ENCODE results near the gene NRDC.
A peak's percentile ranks its signal among the peaks of the same experiment; 100 is the strongest.

NRDC gene, protein sequence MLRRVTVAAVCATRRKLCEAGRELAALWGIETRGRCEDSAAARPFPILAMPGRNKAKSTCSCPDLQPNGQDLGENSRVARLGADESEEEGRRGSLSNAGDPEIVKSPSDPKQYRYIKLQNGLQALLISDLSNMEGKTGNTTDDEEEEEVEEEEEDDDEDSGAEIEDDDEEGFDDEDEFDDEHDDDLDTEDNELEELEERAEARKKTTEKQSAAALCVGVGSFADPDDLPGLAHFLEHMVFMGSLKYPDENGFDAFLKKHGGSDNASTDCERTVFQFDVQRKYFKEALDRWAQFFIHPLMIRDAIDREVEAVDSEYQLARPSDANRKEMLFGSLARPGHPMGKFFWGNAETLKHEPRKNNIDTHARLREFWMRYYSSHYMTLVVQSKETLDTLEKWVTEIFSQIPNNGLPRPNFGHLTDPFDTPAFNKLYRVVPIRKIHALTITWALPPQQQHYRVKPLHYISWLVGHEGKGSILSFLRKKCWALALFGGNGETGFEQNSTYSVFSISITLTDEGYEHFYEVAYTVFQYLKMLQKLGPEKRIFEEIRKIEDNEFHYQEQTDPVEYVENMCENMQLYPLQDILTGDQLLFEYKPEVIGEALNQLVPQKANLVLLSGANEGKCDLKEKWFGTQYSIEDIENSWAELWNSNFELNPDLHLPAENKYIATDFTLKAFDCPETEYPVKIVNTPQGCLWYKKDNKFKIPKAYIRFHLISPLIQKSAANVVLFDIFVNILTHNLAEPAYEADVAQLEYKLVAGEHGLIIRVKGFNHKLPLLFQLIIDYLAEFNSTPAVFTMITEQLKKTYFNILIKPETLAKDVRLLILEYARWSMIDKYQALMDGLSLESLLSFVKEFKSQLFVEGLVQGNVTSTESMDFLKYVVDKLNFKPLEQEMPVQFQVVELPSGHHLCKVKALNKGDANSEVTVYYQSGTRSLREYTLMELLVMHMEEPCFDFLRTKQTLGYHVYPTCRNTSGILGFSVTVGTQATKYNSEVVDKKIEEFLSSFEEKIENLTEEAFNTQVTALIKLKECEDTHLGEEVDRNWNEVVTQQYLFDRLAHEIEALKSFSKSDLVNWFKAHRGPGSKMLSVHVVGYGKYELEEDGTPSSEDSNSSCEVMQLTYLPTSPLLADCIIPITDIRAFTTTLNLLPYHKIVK

DNA sequence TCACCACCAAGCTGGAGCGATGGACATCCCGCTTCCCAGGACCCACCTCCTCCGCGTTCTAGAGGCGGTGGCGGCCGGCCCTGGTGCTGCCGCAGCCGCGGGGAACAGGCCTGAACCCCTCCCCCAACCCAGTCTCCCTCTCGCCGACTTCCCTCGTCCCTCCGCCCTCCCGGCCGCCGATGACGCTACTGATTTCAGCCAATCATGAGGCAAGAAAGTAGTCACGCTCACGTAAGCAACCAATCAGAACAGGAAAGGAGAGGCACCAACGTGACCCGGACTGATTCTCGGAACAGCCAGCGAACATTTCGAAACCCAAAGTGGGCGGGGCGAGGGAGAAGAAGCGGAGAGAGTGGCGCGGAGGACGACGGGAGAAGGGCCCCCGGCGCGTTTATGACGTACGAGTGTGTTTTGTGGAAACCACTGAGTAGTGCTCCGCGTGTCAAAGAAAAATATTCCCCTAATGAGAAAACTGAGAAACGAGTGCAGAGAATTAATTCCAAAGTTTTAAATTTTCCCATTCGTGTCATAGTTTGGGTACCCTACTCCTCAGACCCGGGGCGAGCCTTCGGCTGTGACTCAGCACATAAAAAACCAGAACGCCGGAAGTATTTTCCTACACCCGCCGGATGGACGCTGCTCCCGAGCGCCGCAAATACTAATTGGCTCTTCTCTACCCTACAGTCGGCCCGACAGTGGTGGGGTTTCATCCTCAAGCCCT, at the start of gene NRDC:
NRDC (minus strand) TSS at position 112 of the 721 bp plus-strand sequence. CDS start 112 bp downstream, outside the sequence.
- peak; percentile 100 for DNase-seq

DNA sequence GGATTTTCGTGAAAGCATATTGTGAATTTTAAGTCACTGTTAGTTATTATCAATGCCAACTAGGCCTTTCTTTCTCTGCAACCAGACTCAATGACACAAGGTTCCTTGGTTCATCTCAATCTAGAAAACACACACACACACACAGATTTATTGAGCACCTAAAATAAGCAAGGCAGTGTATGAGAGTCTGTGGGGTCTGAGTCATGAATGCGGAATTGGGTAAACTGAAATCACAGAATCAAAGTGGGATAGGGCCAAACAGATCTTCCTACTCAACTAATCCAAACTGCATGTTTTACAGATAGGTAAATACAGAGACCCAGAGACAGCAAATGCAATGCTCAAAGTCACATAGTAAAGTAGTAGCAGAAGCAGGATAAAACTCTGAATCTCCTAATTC, 48.5 kb upstream of the NRDC start:
- DNase-seq: no peak

DNA sequence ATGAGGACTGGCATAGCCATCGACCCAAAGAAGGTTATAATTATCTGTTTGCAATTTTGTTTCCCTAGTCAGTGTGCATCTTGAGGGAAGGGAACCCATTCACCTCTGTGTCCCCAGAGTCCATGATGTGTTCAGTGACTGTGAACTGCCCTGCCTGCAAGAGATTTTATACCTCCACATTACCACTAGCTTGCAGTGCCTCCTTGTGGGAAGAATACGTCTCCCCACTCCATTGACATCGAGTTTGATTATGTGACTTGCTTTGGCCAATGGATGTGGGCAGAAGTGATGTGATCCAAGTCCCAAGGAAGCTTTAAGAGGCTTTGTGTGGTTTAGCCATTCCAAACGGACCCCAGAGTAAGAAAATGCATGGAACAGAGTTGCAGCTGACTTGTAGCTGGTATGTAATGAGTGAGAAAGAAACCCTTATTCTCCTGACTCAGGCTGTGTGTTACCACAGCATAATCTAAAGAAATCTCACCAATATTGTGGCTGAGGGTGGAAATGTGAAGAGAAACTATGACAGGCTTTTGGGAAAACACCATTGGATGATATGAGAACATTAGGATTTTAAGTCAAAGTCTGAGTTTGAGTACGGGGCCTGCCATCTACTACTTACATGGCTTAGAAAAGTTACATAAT, 47.8 kb upstream of the NRDC start:
- no peak for DNase-seq

DNA sequence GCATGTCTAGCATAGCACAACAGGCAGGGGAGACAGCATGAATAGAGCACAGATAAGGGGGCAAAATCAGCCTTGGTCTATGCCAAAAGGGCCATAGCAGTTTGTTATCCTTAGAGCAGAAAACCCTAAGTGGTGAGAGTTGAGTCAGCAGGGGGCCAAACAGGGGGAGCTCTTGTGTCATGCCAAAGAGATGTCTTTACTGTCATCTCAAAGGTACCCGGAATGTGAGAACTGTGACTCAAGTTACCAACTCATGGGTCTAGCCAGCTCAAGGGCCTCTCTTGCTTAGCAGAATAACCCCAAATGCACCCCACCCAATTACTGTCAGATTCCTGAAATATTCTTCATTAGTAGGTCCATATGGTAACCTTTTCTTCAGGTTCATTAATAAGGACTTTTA, 45.9 kb upstream of the NRDC start:
- no peak for DNase-seq

DNA sequence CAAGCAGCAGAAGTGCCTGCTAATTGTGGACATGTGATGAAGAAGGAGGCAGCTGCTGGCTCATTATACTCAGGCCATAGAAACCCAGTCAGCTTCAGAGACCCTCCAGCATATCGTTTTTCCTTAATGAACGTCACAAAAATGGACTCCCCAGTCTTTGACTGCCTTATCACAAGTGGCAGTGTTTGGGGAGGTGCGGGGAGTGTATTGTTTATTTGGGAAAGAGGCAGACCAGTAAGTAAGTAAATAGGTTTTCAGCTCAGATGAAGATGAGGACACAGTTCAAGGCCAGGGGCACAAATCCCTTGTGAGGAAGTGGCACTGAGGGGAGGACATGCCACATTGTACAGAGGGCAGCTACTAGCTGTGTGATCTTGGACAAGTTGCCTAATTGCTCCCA, 43.5 kb upstream of the NRDC start:
- DNase-seq: no peak

DNA sequence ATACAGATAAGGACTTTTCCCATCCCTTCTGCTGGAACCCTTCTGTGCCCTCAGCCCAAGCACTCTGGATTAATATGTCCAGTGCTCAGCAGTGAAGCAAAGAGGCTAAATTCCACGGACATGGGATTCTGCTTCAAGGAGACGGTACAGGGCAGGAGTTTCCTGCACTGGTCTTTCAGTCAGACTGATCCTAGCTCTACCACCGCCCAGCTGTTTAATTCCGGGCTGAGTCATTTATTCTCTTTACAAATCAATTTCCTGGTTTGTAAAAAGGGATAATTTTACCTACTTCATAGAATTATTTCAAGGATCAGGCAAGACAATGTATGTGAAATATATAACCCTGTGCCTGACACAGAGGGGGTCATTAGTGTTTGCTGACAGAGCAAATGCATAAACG, 41.6 kb upstream of the NRDC start:
- DNase-seq: no peak

DNA sequence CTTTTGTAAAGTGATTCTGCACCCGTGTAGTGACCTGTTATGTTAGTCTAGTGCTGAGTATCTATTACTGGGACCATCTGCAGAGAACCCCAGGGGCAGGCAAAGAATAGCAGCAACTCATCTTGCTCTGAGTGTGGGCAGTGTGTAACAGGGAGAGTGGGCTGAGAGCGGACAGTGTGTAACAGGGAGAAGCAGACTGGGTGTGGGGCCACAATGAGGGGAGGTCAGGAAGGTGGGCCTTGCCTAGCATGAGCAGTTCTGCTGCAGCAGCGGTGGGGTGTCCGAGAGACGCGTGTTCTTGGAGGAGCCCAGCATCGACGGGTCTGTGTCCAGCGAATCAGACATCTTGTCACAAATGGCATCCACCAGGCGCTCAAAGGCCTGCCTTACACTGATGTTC, 41.2 kb upstream of the NRDC start:
- no peak for DNase-seq

DNA sequence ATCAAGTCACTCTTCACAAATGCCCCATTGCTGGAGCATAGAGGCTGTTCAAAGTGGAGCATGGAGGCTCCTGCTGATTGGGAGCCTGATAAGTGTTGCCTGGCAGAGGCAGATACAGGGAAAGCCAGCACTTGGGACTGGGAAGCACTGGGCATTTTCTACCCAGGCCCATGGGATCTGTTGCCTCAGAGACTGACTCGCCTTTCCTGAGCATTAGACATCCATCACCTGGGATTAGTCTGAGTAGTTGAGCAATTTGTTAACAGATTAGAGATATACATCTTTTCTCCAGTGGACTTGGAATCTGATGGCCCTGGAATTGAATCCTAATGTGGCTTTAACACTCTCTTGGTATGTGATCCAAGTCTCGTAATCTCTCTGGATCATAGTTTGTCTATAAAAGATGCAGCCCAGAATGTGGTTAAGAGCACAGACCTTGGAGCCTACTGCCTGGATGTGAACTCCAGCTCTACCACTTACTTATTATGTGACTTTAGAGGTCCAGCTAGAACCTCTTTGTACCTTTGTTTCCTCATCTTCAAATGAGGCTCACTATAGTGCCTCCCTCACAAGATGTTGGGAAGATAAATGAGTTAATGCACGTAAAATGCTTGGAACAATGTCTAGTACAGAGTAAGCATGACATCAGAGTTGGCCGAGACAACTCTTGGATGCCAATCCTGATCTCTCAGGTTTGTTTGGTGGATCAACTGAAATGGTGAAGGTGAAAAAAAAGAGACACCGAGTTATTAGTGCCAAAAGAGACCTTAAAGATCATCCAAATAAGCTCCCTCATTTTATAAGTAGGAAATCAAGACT, 38.3 kb upstream of the NRDC start:
- DNase-seq: no peak

DNA sequence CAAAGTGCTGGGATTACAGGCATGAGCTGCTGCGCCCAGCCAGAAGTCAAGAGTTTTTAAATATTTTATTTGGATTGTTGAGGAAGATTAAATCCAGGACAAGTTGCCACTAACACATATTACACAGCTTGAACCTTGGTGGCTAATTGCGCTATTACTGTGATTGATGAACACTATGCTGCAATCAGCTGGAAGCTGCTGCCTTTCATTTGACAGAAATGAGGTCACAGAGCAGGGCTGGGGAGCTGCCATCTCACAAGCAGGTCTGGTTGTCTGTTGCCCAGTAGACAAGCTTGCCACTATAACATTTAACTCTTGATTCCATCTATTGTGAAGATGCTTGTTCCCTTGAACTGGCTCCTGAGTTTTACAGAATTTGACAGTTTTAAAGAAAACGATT, 37.4 kb upstream of the NRDC start:
- no peak for DNase-seq

DNA sequence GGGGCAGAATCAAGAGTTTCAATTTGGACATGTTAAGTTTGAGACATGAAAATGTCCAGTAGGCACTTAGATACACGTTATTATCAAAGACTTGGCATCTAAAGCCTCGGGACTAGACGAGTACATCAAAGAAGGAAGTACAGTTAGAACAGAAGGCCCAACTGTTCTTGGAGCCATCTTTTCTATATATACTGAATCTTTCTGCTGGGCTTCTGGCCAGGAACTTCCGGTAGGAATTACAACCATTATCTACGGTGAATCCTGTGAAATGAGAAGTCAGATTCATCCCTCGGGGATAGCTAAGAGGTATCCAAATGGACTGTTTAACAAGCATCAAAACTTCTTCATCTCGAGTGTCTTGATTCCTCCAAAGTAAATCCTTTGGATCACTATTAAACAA, 34.4 kb upstream of the NRDC start:
- no peak for DNase-seq

DNA sequence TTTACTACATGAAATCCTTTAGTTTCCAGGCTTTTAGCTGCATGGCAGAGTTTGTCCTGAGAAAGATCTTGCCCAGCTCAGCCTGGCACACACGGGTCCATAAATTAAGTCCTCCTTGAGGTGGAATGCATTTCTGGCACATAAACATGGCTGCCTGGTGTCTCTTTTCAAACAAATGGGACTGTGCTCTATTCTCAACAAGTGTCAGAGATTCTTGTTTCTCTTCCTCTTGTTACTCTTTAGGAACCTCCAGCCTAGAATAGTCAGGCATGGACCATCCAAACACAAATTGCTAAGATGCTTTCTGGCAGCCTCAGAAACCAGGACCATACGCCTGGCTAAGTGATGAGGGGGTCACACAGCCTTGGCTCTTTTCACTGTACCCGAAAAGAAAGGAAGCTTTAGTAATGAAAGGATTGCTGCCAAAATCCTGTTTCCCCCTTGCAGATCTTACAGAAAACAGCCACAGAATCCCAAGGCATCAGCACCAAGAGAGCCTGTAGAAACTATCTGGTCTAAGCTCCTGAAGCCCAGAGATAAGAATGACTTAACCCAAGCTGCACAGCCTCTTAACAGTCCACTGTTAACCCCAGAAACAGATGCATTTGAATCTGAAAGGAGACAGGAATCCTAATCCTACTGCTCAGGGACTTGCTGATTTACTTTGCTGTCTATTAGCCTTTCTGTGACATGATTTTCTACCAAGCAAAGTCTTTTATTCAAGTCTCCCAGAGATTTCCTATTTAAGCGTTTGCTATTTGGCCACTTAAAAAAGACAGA, 31.9 kb upstream of the NRDC start:
- DNase-seq: no peak

DNA sequence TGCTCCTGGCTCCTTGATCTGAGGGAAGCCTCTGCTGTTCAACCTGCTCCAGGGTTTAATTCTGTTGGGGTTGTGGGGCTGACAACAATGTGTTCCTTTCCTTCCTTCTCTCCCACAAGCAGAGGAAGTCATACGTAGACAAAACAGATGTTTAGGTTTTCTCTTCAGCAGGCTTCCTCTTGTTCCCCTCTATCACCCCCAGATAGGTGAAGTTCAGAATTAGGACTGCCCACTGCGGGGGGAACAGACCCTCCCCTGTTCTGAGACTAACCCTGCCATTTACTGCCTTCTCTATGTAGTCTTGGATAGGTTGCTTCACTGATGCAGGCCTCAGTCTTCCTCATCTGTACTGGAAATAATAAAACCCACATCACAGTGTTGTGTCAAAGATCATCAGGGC, 30.0 kb upstream of the NRDC start:
- no peak for DNase-seq

DNA sequence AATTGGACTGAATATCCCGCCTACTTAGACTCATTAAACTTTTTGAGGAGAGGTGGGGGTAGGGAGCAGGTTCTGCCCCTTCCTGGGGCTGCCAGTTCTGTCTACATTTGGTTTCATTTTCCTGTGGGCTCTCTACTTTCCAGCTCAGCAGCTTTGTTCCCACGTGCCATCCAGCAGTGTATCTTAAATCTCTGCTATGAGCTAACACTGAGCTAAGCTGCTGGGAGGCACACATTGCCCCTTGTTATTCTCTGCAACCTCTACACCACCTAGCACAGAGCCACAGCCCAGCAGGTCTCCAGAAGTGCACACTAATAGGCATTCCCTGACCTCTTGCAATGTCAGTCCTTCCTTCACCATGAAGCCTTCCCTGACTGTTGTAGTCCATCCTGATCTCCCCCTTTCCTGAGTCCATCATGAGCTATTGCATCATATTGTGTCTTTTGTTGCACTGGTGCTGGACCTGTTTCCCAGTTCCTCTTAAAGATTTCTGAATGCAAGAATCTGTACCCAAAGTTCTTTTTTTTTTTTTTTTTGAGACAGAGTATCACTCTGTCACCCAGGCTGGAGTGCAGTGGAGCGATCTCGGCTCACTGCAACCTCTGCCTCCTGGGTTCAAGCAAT, 28.7 kb upstream of the NRDC start:
- DNase-seq: peak; percentile 35

DNA sequence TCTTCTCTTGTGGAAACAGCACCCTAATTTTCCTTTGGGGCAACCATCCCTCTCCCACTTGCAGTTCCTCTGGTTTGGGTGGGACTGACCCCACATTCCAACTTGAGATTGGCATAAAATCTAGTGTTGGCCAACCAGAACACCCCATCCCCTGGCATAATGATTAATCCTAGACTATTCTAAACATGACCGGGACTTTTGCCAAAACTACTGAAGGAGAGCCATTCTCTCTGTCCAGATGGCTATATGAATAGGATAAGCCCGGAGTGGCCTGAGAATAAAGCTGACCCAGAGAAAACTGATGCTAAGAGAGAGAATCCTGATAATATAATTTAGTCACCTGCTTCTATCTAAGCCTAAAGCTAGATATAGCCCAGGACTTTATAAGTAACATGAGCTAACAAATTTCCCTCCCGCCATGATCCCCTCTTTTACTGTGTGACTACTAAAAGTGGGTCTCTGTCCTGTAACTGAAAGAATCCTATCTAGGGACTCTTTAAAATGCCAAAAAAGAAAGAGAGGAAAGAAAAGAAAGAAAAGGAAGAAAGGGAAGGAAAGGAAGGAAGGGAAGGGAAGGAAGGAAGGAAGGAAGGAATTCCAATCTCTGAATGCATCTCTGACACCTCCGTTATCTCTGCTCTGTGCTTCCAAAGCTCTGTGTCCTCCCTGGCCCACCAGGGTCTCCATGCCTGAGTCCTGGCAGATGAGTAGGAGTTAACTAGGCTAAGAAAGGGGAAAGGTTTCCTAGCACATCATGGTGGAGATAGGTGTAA, 28.0 kb upstream of the NRDC start:
- no peak for DNase-seq

DNA sequence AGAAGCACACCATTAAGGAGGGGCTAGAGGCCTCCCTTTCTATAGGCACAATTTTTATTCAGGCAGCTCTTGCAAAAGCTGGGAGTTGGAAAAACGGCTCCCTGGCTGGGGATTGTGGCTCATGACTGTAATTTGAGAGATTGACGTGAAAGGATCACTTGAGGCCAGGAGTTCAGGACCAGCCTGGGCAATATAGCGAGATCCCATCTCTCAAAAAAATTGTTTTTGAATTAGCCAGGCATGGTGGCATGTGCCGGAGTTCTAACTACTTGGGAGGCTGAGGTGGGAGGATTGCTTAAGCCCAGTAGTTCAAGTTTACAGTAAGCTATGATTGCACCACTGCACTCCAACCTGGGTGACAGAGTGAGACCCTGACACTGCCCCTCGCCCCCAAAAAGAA, 23.9 kb upstream of the NRDC start:
- DNase-seq: no peak

DNA sequence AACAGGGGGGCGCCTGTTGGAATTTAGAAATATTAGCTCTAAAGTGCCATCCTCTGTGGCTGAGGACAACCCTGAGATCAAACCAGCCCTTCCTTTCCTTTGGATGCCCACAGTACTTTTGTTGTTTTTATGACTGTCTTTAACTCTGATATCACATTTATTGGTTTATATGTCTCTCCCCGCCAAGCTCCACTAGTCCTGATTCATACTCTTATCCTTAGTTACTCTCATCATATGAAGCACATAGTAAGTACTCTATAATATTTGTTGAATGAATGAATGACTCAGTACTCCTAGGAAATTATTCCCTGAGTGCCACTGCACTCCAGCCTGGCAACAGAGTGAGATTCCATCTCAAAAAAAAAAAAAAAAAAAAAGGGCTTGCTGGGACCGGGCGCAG, 22.6 kb upstream of the NRDC start:
- DNase-seq: no peak

DNA sequence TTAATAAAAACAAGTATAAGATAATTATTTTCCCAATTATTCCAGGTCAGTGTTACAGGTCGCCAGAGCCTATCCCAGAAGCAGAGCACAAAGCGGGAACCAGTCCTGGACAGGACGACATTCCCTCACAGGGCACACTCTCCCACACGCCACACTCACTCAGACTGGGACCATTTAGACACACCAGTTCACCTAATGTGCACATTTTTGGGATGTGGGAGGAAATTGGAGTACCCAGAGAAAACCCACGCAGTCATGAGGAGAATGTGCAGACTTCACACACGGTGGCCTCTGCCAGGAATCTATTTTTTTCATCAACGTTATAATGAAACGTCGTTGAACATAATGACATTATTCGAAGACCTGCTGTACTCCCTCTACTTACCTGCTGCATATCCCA, 20.5 kb upstream of the NRDC start:
- no peak for DNase-seq

DNA sequence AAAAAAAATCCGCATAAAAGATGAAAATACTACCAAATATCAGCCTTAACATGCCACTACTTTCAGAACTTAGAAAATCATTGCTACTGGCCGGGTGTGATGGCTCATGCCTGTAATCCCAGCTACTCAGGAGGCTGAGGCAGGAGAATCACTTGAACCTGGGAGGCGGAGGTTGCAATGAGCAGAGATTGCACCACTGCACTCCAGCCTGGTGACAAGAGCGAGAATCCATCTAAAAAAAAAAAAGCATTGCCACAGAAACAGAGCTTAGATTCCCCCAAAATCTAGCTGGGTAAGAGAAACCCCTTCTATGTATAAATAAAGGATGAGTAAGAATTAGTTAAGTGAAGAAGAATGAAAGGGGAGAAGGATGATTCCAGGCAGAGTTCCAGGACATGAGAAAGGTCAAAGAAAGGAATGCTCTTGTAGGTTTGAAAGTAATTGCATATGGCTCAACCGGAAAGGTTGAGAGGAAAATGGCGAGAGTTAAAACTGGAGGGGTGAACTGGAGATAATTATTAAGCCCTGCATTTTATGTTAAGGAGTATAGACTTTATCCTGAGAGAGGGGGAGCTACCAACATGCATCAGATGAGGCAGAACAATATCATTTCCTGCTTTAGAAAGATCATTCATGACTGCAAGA, 19.7 kb upstream of the NRDC start:
- no peak for DNase-seq

DNA sequence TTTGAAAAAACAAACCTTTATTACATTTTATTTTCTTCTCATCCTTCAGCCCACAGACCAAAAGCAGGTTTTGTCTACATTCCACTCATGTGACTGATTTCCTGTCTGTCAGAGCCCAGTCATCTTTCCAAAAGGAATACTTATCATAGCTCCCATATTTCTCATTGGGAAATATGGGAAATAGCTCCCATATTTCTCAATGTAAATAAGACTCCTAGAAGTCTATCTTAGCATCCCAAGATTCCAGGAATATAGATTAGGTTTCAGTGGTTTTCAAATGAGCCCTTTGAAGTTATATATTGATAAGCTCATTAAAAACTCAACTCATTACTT, 19.1 kb upstream of the NRDC start:
- no peak for DNase-seq

Data from RPMI8226 (cell line).